ENCODE data around the gene CPNE6.

Gene CPNE6

DNA sequence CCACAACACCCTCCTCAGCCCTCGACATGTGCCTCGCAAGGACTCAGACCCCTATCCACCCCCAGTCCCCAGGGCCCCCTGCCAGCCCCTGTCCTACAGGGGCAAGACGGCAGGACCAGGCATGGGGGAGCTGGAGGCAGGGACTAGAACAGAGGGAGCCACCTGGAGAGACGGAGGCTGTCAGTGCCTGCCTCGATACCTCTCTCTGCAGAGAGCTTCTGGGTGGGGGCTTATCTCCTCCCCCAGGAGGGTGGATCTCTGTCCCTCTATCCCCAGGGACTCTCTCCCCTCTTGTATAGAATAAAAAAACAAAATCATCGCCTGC lies 2.0 kb upstream of the CPNE6 start:
- DNase-seq (ENCODE audit: low spot score) = no peak

- DNase-seq (ENCODE audit: low spot score) = no peak
Measured at GRCh38 chr14:24070285-24071143, 848 bp upstream of the CPNE6 start.

DNA sequence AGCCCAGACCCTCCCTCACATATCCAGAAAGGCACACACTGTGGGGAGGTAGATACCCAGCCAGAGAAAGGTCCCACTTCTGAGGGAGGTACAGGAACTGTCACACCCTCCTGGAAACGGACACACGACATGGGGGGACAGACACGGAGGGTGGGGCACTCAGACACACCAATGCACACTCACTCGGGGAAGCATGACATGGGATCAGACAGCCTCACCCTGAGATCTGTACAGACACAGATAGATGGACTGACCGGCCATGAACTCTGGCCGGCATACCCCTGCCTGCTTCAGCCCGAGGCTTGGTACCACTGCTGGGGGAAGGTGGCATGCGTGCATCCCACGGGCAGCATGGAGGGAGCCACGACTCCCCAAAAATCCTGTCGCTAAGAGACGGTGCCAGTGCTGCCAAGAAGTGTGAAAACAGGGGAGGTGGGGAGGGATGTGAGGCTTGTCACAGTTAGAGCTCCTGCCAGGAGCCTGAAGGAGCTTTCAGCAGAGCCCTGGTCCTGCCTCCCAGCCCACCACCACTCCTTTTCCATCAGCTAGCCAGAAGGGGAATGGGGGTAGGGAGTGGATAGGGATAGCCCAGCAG lies 571 bp downstream of the CPNE6 start:
- DNase-seq (ENCODE audit: low spot score) = no peak

- DNase-seq (ENCODE audit: low spot score) = no peak
Measured at GRCh38 chr14:24072436-24072835, 1.1 kb downstream of the CPNE6 start.

GRCh38 chr14:24072881-24073877 lies 1.8 kb downstream of the CPNE6 start:
- no peak for DNase-seq (ENCODE audit: low spot score)

DNA sequence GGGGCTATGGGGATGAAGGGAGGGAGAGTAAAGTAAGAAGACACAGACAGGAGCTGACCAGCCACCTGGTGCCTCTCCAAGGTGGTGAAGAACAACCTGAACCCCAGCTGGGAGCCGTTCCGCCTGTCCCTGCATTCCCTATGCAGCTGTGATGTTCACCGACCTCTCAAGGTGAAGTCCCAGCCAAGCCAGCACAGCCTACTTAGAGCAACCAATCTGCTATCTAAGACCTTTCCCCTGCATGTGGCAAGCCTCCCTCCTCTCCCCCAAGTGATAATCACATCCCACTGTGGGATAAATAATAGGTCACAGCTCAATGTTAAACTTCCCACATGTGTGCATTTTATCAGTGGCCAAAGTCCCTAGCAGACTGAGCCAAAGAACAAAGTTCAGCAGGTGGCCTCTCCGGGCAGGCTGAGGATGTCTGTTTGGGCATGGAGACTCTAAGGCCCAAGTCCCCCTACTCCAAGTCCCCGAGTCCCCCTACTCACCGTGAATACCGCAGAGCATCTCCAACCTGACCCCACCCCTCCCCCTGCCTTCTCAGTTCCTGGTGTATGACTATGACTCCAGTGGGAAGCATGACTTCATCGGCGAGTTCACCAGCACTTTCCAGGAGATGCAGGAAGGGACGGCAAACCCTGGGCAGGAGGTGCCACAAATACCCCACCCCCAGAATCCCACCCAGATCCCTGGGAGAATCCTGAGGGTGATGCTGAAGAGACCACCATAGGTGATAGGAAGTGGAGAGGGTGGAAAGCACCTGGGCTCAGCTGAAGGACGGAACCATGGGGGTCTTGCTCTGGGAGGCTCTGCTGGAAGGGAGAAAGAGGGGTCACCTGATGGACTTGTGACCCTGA lies 3.5 kb downstream of the CPNE6 start:
- no peak for DNase-seq (ENCODE audit: low spot score)

- no peak for DNase-seq (ENCODE audit: low spot score)
Measured at GRCh38 chr14:24075485-24076301, 4.3 kb downstream of the CPNE6 start.

DNA sequence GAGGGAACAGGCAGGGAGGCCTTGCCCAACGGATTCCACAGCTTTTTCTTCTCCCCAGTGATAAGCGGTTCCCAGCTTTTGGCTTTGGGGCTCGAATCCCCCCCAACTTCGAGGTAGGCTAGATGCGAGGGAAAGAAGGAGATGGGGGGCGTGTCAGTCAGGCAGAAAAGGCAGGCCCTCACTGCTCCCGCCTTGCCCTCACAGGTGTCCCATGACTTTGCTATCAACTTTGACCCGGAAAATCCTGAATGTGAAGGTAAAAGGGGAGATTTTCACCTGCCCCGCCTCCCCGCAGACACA lies 4.9 kb downstream of the CPNE6 start:
- no peak for DNase-seq (ENCODE audit: low spot score)

- no peak for DNase-seq (ENCODE audit: low spot score)
Measured at GRCh38 chr14:24077086-24077485, 5.7 kb downstream of the CPNE6 start.

- DNase-seq (ENCODE audit: low spot score) = no peak
Measured at GRCh38 chr14:24078146-24078545, 6.8 kb downstream of the CPNE6 start.

DNA sequence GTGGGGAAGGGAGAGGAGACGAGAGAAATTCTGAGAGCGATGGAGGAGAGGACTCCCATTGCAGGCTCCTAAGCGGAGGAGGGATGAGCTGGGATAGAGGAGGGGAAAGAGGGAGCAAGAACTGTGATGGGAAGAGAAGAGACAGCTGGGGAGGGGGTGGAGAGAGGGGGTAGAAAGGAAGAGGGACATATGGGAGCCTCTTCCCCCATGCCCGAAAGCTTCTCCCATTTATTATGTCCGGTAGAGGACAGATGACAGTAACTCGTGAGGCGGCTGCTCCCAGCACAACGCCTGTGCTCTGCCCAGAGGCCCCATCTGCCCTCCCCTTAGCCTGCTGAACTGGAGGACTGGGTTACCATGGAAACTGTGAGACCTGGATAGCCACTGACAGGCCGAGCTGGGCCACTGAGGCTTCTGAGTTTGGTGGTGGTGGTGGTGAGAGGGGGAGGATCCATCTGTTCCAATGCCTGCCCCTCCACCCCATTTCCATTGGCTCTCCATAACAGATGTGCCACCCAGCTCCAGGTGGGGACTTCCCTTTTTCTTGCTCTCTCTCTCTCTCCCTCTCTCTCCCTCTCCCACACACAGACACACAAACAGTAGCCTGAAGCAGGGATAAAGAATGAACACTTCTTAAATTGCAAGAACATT lies 8.3 kb downstream of the CPNE6 start:
- no peak for DNase-seq (ENCODE audit: low spot score)

GRCh38 chr14:24080142-24080530 lies 8.8 kb downstream of the CPNE6 start:
- DNase-seq (ENCODE audit: low spot score) = no peak

DNA sequence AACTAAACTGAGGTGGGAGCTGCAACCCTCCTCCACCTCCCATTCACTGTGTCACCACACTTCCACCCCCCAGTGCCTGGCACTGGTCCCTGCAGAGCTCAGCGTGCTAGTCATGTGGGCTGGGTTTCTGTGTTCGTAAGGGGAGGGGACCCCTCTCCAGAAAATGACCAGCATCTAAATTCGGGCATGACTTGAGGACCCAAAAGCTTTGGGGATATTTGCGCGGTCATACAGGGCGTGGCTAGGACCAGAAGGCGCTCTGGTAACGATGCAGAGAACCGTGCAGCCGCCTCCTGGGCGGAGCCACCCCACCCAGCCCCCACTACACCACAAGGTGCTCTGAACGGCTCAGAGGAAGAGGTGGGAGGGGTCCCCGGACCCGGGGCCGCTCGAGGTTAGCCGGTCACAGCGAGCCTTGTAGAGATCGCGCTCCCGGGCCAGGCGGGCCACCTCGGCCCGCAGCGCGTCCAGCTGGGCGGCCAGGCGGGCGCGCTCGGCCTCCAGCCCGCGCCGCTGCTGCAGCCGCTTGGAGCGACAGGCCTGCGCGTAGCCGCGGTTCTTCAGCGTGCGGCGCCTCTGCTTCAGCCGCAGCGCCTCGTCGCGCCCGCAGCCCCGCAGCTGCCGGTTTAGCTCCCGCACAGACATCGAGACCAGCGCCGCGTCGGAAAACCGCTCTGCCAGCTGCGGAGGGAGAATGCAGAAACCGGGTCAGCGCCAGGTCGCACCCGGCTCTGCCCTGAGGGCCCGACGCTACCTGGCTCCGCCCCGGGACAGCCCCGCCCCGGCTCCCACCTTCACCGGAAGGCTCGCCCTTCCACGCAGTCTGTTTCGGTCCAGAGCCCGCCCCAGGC lies 9.8 kb downstream of the CPNE6 start:
- peak; percentile 88 for DNase-seq (ENCODE audit: low spot score)

GRCh38 chr14:24081739-24082211 lies 10.4 kb downstream of the CPNE6 start:
- DNase-seq (ENCODE audit: low spot score) = no peak

- no peak for DNase-seq (ENCODE audit: low spot score)
Measured at GRCh38 chr14:24082411-24083080, 11.2 kb downstream of the CPNE6 start.

GRCh38 chr14:24083462-24083861 lies 12.1 kb downstream of the CPNE6 start:
- DNase-seq (ENCODE audit: low spot score) = no peak

GRCh38 chr14:24084440-24084839 lies 13.1 kb downstream of the CPNE6 start:
- no peak for DNase-seq (ENCODE audit: low spot score)

DNA sequence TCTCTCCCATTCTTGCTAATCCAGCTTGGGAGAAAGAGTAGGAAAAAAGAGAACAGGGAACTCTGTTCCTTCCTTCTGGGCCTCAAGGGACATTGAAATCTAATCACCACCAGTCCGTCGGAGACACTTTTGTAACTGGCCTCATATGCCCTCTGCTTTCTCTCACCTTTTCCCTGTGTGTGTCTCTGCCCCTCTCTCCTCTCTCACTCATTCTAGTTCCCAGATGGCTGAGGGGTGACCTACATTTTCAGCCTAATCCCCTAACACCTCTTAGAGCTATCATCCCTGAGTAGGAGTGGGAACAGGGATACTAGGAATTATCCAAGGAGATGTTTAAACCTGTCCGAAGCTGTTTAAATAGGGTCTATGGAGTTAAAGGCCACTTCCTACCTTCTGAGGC lies 13.9 kb downstream of the CPNE6 start:
- DNase-seq (ENCODE audit: low spot score) = no peak

All from HuH-7.5 (cell line).